NCI-H2227 (cell line): Measurements from ENCODE around the gene MYO19.
"Not testable (repeated sequence)": the region's sequence is repeated elsewhere in the genome, so short reads cannot be mapped to it uniquely, and the experiment has no call there.

Experiments used
- DNase-seq: peaks from one replicate; lab custom pipeline; 2025; ENCODE audit not compliant: unreplicated experiment; lab: John Stamatoyannopoulos, UW

Gene MYO19

DNA sequence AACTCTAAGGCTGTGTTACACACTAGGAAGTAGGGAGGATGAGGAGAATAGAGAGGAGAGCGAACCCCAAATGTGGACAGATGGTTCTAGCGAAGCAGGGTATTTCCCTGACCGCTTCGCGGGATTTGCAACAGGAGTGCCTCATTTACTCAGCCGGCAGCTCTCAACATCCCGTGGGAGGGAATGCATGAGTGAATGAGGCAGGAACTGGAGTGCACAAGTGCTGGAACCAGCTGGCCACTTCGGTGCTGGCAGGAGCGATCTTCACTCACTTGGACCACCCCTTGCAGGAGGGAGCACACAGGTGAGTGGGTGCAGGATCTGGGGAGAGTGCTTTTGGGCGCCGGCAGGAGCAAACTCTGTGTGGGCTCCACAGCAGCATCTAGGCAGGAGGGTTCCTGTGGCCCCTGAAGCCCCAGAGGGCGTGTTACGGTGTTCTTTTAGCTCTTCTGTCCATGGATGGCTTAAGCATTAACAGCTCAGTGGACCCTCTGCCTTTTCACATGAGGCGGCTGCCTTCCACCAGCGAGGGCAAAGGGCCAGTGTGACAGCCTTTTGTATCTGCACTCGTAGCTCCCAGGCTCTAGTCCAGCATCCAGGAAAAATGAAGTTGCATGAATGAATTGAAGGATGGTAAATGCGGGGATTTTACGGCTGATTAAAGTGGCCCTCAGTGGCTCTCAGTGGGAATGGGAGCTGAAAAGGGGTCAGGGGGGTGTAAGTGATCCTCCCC lies 65.6 kb downstream of the MYO19 start:
- DNase-seq = no peak

DNA sequence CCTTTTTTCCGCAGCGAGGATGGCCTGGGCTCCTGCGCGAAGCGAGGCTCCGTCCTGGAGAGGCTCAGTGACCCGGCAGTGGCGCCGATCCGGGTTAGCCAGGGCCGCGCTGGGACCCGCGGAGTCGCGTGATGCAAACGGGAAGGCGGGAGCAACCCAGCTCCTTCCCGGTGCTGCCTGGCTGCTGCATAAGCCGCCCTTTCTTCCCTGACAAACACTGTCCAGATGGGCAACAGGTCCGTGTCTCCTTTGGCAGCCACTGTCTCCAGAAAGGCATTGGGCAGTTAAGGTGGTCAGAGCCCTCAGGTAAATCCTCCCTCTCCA lies 69.9 kb downstream of the MYO19 start:
- DNase-seq = peak; percentile 20

DNA sequence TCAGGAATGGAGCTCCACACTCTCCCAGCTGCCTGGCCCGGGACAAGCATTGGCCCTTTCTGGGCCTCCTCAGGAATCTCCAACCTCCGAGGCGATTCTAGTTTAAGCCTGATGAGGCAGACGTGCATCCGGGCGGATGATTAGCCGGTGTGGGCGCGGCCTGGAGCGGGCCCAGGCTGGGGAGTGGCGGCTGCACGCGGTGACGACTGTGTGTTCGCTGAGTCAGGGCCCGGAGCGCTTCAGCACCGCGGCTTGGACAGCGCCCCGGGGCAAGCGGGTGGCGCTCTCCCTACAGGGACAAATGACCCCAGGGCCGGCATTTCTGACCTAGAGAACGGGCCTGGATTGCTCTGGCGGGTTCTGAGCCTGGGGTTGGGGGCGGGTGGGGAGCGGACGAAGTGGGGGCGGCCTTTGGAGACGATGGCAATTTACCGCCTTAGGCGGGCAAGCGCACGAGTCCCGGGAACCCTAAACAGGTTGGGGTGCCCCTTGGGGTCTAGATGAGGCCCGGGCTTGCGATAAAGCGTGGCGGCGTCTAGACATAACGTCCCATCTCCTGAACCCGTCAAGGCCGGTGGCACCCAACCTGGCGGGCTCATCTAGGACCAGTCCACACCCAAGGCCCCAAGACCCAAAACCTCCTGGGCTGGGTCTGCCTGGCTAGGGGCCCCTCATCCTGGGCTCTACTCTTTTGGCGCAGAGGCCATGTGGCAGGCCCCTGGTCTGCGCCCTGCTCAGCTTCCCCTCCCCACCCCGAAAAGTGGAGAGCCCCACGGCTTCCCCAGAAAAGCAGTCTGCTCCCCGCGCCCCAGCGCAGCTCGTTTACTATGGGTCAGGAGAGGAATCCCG lies 70.5 kb downstream of the MYO19 start:
- DNase-seq = peak; percentile 56

DNA sequence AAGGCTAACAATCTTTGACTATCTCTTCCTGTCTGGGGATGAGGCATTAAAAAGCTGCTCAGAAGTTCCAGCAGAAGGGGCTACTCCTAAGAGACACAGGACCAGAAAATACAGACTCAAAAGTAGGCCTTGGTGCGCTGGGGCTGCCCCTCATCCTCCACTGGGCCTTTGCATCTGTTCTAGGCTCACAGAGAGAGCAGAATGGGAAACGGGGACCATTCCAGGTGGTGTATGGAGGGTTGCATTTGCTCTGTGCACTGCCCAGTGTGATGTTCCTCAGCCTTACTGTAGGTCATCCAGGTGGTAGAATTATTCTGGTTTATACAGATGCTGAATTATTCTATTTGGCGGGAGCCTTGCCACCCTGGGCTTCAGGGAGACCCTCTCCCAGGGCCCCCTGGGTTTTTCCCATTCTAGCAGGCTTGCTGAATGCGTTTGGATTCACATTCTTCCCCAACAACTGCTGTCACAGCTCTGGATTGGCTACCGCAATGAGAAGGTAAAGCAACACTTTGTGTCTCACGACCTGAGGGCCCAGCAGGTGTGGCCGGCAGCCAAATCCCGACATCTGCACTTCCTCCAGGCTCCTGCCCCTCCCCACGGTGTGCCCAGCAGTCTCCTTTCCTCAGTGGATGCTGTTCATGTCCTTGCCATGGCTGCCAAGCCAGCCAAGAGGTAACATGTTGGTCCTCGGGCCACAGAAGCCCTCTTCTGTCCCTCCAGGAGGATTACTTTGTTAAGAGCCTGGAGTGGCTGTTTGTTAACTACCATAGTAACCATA lies 73.1 kb downstream of the MYO19 start:
- no peak for DNase-seq

DNA sequence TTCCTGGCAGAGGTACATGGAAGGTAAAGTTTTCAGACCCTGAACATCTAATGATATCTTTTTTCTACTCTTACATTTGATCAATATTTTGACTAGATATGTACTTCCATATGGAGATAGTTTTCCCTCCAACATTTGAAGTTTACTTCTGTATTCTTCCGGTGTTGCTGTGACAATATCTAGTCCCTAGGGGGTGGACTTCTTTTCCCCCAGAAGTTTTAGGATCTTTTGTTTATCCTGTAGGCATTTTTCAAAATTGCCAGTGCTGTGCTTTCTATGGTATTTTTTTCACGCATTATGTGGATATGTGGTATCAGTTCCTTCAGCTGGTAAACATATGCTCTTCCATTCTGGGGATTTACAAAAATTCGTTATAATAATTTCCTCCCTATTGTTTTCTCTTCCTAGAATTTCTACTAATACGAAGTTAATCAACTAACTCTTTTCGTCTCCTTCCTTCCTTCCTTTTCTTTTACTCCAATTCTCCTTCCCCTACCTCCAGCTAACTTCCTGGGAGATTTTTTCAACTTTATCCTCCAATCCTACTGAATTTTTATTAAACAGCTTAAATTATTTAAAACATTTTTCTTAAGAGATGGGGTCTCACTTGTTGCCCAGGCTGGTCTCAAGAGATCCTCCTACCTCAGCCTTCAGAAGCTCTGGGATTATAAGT lies 74.3 kb downstream of the MYO19 start:
- DNase-seq = no peak

DNA sequence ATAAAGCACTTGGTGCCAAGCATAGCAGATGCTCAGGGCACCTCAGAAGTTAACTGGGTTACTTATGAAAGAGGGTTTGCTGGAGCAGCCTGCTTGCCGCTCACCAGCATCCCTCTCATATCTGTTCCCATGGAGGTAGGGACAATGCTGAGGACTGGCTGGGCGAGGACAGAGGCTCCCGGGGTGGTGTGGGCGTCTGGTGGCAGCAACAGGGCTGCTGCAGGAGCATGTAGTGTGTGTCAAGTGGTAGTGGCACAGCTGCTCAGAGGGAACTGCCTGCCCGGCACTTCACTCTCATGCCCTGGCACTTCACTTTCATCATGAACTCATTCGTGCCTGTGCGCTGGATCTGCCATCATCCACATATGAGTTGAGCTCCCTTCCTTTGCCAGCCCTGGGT lies 75.1 kb downstream of the MYO19 start:
- DNase-seq = no peak

DNA sequence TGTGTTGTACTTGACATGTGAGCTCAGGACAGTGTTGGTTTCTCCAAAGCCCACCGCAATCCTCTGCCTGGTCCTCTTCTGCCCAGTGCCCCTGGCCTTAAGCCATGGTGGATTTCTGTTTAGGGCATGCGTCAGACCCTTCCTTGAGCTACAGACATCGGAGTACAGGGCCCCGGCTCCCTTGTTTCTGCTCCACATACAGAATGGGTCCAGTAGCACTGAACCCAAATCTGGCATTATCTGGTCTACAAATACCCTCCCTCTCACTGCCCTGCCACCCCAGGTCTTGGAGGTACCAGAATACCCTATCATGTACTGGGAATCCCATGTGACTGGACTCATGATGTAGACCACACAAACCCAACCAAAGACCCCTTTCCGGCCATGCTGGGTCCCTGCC lies 75.6 kb downstream of the MYO19 start:
- no peak for DNase-seq

DNA sequence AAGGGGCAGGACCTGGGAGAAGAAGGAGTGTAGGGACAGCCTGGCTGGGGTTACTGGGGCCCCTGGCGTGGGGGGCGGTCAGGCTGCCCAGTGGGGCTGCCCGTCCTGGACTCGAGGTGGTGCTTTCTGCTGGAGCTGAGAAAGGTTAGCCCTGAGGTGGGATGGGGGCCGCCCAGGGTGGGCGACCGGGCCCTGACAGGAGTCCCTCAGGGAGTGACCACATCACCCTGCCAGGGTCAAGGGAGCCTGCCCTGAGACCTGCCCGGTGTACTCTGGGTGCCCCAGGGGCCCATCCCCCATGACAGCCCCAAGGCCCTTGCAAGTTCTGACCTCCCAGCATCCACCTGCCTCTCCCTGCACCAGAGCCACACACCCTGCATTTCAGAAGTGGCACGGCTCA lies 77.0 kb downstream of the MYO19 start:
- DNase-seq = not testable (repeated sequence)

DNA sequence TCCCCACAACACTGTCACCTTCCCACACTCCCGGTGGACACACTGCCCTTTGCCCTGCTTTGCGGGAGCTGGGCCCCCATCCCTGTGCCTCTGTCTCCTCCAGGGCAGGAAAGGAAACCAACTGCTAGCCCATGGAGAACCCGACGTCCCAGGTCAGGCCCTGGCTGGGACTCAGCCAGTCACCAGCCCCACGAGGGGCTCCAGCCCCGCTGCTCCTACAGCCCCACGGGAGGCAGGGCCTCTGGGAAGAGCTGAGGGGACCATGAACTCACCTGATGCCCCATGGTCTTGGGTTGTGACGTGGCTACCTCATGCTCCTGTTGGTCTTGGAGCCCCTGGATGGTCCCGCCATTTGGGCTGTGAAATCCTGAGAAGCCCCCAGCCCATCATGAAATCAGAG lies 81.8 kb downstream of the MYO19 start:
- not testable (repeated sequence) for DNase-seq

DNA sequence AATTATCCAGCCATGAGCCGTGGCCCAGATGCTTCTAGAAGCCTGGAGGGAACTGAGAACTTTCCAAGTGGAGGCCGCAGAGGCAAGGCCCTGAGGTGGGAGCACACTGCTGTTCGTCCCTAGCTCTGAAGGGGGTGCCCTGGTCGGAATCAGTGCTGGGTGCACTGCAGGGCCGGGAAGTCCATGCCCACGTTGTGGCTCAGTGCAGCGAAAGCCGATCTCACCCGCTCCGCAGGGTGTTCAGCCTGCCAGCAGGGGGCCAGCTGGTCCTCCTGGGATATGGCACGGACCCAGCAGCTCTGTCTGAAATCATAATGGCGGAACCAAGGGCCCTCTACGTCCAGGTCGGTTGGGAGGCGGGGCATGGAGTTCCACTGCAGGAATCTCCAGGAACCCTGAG lies 84.7 kb downstream of the MYO19 start:
- DNase-seq = not testable (repeated sequence)
